ENCODE data around the gene MICA.

MICA gene

GRCh38 chr6:31460361-31461025 lies 57.1 kb downstream of the MICA start:
- no peak overlapping the region for H3K4me2 ChIP-seq (ENCODE audit: insufficient read depth, low read length, poor library complexity, severe bottlenecking)
- no peak for DNase-seq (ENCODE audit: low spot score)
- H3K79me1 ChIP-seq (ENCODE audit: low read depth, low read length), result no peaks in the 10 kb centered on the region
- no peak overlapping the region for H3K18ac ChIP-seq (ENCODE audit: low read length)
- no peak overlapping the region for H3K23ac ChIP-seq (ENCODE audit: low read depth, low read length, poor library complexity)
- H2AK5ac ChIP-seq (ENCODE audit: low read depth, low read length), result no peak overlapping the region
- H2BK15ac ChIP-seq (ENCODE audit: low read length), result no peak overlapping the region
- H3K4ac ChIP-seq (ENCODE audit: low read length), result no peak overlapping the region
- no peaks in the 10 kb centered on the region for H3K9me3 ChIP-seq (replicated peaks in 1 of 2; ENCODE audit: control insufficient read depth in 2 of 2, insufficient read depth in 1 of 2, low read depth in 1 of 2, low read length in 2 of 2)
- no peak overlapping the region for H4K8ac ChIP-seq (ENCODE audit: low read depth, low read length)
- no peak overlapping the region for H4K91ac ChIP-seq (ENCODE audit: low read depth, low read length, poor library complexity)
- no peak overlapping the region for H3K9ac ChIP-seq (ENCODE audit: low read depth, low read length, poor library complexity)
- peaks cover 0 to 47% (median 0%) of the 10 kb centered on the region in 3 experiments for H3K27me3 ChIP-seq (ENCODE audit: control insufficient read depth in 3 of 3, insufficient read depth in 3 of 3, low read depth in 1 of 3, low read length in 3 of 3)
- H3K27ac ChIP-seq (replicated peaks; ENCODE audit: low read length), result no peak overlapping the region
- H2BK120ac ChIP-seq (ENCODE audit: low read depth, low read length), result no peak overlapping the region
- H3K14ac ChIP-seq (ENCODE audit: low read length), result no peak overlapping the region
- no peak overlapping the region for H2BK12ac ChIP-seq (ENCODE audit: low read length)
- no peak overlapping the region for H2AFZ ChIP-seq (ENCODE audit: low read length)
- H2BK5ac ChIP-seq (ENCODE audit: low read length), result no peak overlapping the region
- H3K36me3 ChIP-seq (replicated peaks in 1 of 2; ENCODE audit: control insufficient read depth in 2 of 2, insufficient read depth in 2 of 2, low read length in 2 of 2), result no peaks in the 10 kb centered on the region
- WGBS, 2 donors (ENCODE audit: extremely low coverage in 2 of 2, insufficient read length in 2 of 2, insufficient replicate concordance in 1 of 2), result no CpG with 5 or more reads among the region's 5 CpGs
- peaks cover 0 to 8% of the 10 kb centered on the region in 2 donors for H3K4me1 ChIP-seq (ENCODE audit: control insufficient read depth in 2 of 2, insufficient read depth in 1 of 2, low read depth in 1 of 2, low read length in 2 of 2)
- H3K4me3 ChIP-seq (ENCODE audit: low read length in 2 of 2), result no peak overlapping the region

DNA sequence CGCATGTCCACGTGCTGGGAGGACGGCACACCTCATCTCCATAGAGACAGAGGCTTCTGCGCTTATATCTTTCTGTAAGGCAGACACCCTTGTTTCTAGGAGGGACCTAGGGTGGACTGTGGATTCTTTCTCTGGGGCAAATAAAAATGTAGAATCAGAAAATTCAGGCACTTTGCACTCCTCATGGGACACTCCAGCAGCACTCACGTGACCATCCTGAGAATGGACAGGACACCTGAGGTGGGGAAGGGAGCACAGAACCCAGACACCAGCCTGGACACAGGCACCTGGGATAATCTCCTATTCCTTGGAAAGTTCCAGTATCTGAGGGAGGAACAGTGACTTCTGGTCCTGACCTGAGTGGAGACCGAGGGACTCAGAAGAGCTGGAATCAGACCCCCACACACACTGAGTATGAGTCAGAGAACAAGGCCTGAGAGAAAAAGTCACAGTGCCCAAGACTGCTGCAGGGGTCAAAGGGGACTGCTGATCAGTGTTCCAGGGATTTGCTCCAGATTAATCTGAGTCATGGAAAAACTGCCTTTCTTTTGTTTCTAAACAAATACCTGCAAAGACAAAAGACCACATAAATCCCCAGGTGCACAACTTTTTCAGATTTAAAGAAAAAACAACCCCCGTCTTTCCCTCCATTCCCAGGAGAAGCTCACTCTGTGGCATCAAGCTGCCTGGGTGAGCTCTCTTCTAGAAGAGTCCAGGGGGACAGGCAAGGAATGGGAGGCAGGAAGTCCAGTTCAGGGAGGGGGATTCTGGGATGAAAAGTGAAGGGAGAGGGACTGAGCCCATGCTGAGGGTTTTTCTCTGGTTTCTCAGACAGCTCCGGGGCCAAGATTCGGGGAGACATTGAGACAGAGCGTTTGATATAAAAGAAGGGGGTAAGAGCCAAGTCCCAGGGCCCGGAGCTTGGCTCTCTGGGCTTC lies 58.9 kb downstream of the MICA start:
- no peak overlapping the region for H2BK12ac ChIP-seq (ENCODE audit: low read length)
- no peak overlapping the region for H3K9ac ChIP-seq (ENCODE audit: low read depth, low read length, poor library complexity)
- H3K4me3 ChIP-seq (ENCODE audit: low read length in 2 of 2), result no peak overlapping the region

DNA sequence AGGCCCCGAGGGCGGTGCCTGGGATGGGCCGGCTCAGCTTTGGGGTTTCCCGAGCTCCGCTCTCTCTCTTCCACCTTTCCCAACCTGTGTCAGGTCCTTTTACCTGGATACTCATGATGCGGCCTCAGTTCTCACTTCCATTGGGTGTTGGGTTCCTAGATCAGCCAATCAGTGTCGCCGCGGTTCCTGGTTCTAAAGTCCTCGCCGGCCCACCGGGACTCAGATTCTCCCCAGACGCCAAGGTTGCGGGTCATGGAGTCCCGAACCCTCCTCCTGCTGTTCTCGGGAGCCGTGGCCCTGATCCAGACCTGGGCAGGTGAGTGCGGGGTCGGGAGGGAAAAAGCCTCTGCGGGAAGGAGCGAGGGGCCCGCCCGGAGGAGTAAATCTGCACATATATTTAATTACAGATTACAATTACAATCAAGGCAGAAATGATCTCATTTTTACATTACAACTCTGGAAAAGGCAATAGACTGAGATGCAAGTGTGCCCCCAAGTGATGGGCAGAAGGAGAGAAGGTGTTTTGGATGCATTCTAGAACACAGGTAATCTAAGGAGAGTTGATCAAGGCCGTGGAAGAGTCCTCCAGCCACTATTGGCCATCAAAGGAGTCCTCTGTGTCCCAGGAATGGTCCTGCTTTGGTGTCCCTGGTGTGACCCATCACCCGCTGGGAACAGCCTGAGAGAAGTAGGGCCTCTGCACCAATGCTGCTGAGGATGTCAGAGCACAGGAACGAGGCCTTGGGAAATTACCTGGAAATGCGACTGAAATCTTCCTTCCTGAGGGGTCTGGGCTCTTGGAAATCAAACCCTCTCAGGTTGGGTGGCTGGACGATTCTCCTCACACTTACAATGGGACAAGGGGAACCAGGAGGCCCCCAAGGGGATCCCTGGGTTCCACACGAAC lies 59.8 kb downstream of the MICA start:
- H2AK5ac ChIP-seq (ENCODE audit: low read depth, low read length), result peak overlapping the region; percentile 8
- H2BK120ac ChIP-seq (ENCODE audit: low read depth, low read length), result no peak overlapping the region
- no peak overlapping the region for H4K91ac ChIP-seq (ENCODE audit: low read depth, low read length, poor library complexity)
- no peak overlapping the region for H2AFZ ChIP-seq (ENCODE audit: low read length)
- H2BK5ac ChIP-seq (ENCODE audit: low read length), result no peak overlapping the region
- no peak overlapping the region for H3K4ac ChIP-seq (ENCODE audit: low read length)
- H3K36me3 ChIP-seq (replicated peaks in 1 of 2; ENCODE audit: control insufficient read depth in 2 of 2, insufficient read depth in 2 of 2, low read length in 2 of 2), result no peaks in the 10 kb centered on the region
- H3K9ac ChIP-seq (ENCODE audit: low read depth, low read length, poor library complexity), result no peak overlapping the region
- no peak overlapping the region for H3K27ac ChIP-seq (replicated peaks; ENCODE audit: low read length)
- H2BK15ac ChIP-seq (ENCODE audit: low read length), result peak overlapping the region; percentile 50
- H2BK12ac ChIP-seq (ENCODE audit: low read length), result no peak overlapping the region
- peak overlapping the region; percentile 87 for H3K18ac ChIP-seq (ENCODE audit: low read length)
- no peak overlapping the region for H3K23ac ChIP-seq (ENCODE audit: low read depth, low read length, poor library complexity)
- H3K4me1 ChIP-seq (ENCODE audit: control insufficient read depth in 2 of 2, insufficient read depth in 1 of 2, low read depth in 1 of 2, low read length in 2 of 2), result peaks cover 6 to 20% of the 10 kb centered on the region in 2 donors
- DNase-seq (ENCODE audit: low spot score), result peak; percentile 84
- H3K4me3 ChIP-seq (ENCODE audit: low read length in 2 of 2), result no peak overlapping the region
- H3K79me1 ChIP-seq (ENCODE audit: low read depth, low read length), result no peaks in the 10 kb centered on the region
- H3K4me2 ChIP-seq (ENCODE audit: insufficient read depth, low read length, poor library complexity, severe bottlenecking), result peak overlapping the region; percentile 35
- H3K9me3 ChIP-seq (replicated peaks in 1 of 2; ENCODE audit: control insufficient read depth in 2 of 2, insufficient read depth in 1 of 2, low read depth in 1 of 2, low read length in 2 of 2), result no peaks in the 10 kb centered on the region
- WGBS, 2 donors (ENCODE audit: extremely low coverage in 2 of 2, insufficient read length in 2 of 2, insufficient replicate concordance in 1 of 2), result no CpG with 5 or more reads among the region's 29 CpGs
- H3K14ac ChIP-seq (ENCODE audit: low read length), result no peak overlapping the region
- peaks cover 0 to 57% (median 0%) of the 10 kb centered on the region in 3 experiments for H3K27me3 ChIP-seq (ENCODE audit: control insufficient read depth in 3 of 3, insufficient read depth in 3 of 3, low read depth in 1 of 3, low read length in 3 of 3)
- H4K8ac ChIP-seq (ENCODE audit: low read depth, low read length), result no peak overlapping the region

More for the DNA sequence above, 58.9 kb downstream of the MICA start:
- no peaks in the 10 kb centered on the region for H3K36me3 ChIP-seq (replicated peaks in 1 of 2; ENCODE audit: control insufficient read depth in 2 of 2, insufficient read depth in 2 of 2, low read length in 2 of 2)
- H3K14ac ChIP-seq (ENCODE audit: low read length), result no peak overlapping the region
- H2BK120ac ChIP-seq (ENCODE audit: low read depth, low read length), result no peak overlapping the region
- H3K4me2 ChIP-seq (ENCODE audit: insufficient read depth, low read length, poor library complexity, severe bottlenecking), result peak overlapping the region; percentile 35
- no CpG with 5 or more reads among the region's 11 CpGs for WGBS, 2 donors (ENCODE audit: extremely low coverage in 2 of 2, insufficient read length in 2 of 2, insufficient replicate concordance in 1 of 2)
- H2AFZ ChIP-seq (ENCODE audit: low read length), result no peak overlapping the region
- peak overlapping the region; percentile 50 for H2BK15ac ChIP-seq (ENCODE audit: low read length)
- H3K9me3 ChIP-seq (replicated peaks in 1 of 2; ENCODE audit: control insufficient read depth in 2 of 2, insufficient read depth in 1 of 2, low read depth in 1 of 2, low read length in 2 of 2), result no peaks in the 10 kb centered on the region
- no peak overlapping the region for H3K18ac ChIP-seq (ENCODE audit: low read length)
- H2AK5ac ChIP-seq (ENCODE audit: low read depth, low read length), result no peak overlapping the region
- no peaks in the 10 kb centered on the region for H3K79me1 ChIP-seq (ENCODE audit: low read depth, low read length)
- peaks cover 0 to 54% (median 0%) of the 10 kb centered on the region in 3 experiments for H3K27me3 ChIP-seq (ENCODE audit: control insufficient read depth in 3 of 3, insufficient read depth in 3 of 3, low read depth in 1 of 3, low read length in 3 of 3)
- H2BK5ac ChIP-seq (ENCODE audit: low read length), result no peak overlapping the region
- H3K23ac ChIP-seq (ENCODE audit: low read depth, low read length, poor library complexity), result no peak overlapping the region
- H3K4me1 ChIP-seq (ENCODE audit: control insufficient read depth in 2 of 2, insufficient read depth in 1 of 2, low read depth in 1 of 2, low read length in 2 of 2), result peaks cover 6 to 18% of the 10 kb centered on the region in 2 donors
- DNase-seq (ENCODE audit: low spot score), result peak; percentile 18
- no peak overlapping the region for H3K4ac ChIP-seq (ENCODE audit: low read length)
- no peak overlapping the region for H4K8ac ChIP-seq (ENCODE audit: low read depth, low read length)
- H4K91ac ChIP-seq (ENCODE audit: low read depth, low read length, poor library complexity), result no peak overlapping the region
- H3K27ac ChIP-seq (replicated peaks; ENCODE audit: low read length), result peak overlapping the region; percentile 37
